Karpas-422 (cell line): ENCODE data around the gene UBR7. TPM values are rescaled to one million over a fixed set of nuclear protein-coding genes. Genes with fewer than 3 reads are reported as not detected.
"Not testable (repeated sequence)": the region's sequence is repeated elsewhere in the genome, so short reads cannot be mapped to it uniquely, and the experiment has no call there.

Experiments
- DNase-seq: peaks from one replicate; pipeline ENCODE4 v3.0.0-alpha.2; 2015
- H2AFZ ChIP-seq: fragments of 200-600 bp; sonication (generic); 2 replicates; pipeline ENCODE4 v1.6.1; 2014; ENCODE audit warnings: antibody characterized with exemption, low read length, mixed read lengths
- H3K27ac ChIP-seq: fragments of 200-600 bp; sonication (generic); 2 replicates; pipeline ENCODE4 v1.5.1; 2014; ENCODE audit warnings: mild to moderate bottlenecking, low read length, moderate library complexity
- H3K27me3 ChIP-seq: fragments of 200-600 bp; sonication (generic); 2 replicates; pipeline ENCODE4 v1.6.1; 2014; ENCODE audit warnings: low read length, mixed read lengths
- H3K36me3 ChIP-seq: fragments of 200-600 bp; sonication (generic); 2 replicates; pipeline ENCODE4 v1.6.1; 2014; ENCODE audit warnings: low read length, mixed read lengths; ENCODE audit not compliant: insufficient read depth
- H3K4me1 ChIP-seq: fragments of 200-600 bp; sonication (generic); 2 replicates; pipeline ENCODE4 v1.6.1; 2014; ENCODE audit warnings: mild to moderate bottlenecking, low read length, mixed read lengths
- H3K4me2 ChIP-seq: fragments of 200-600 bp; sonication (generic); 2 replicates; pipeline ENCODE4 v1.6.1; 2014; ENCODE audit warnings: low read length, low read depth, mild to moderate bottlenecking; ENCODE audit not compliant: poor library complexity, severe bottlenecking
- H3K4me3 ChIP-seq: fragments of 200-600 bp; sonication (generic); 2 replicates; pipeline ENCODE4 v1.5.1; 2014; ENCODE audit warnings: mild to moderate bottlenecking, antibody characterized with exemption, low read length, mixed read lengths
- H3K79me2 ChIP-seq: fragments of 200-600 bp; sonication (generic); 2 replicates; pipeline ENCODE4 v1.6.1; 2014; ENCODE audit warnings: mild to moderate bottlenecking, low read length, mixed read lengths
- H3K9ac ChIP-seq: fragments of 200-600 bp; sonication (generic); 2 replicates; pipeline ENCODE4 v1.6.0; 2014; ENCODE audit warnings: low read length
- H3K9me2 ChIP-seq: fragments of 200-600 bp; sonication (generic), shearing (Covaris generic); replicated peaks from 2 replicates; pipeline ENCODE4 v1.6.0; 2014; ENCODE audit warnings: mild to moderate bottlenecking, low read length, moderate library complexity; ENCODE audit not compliant: insufficient read depth
- H3K9me3 ChIP-seq: fragments of 300-700, 200-600 bp; sonication (generic); 2 replicates; pipeline ENCODE4 v1.6.1; 2014; ENCODE audit warnings: low read length, mixed read lengths
- H4K20me1 ChIP-seq: fragments of 200-600 bp; sonication (generic); 2 replicates; pipeline ENCODE4 v1.6.1; 2014; ENCODE audit warnings: mild to moderate bottlenecking, antibody characterized with exemption, low read length, low read depth; ENCODE audit not compliant: insufficient read depth
- total RNA-seq: library from RNA; depleted of rRNA; stranded (reverse); fragments of >200 nt; shearing (Covaris generic); gene quantifications from 2 replicates; pipeline ENCODE4 v1.2.3, GENCODE V29; 2014; ENCODE audit warnings: low replicate concordance

UBR7 gene
- total RNA-seq, 1 experiment from 2014 or later: 41.0 TPM

DNA sequence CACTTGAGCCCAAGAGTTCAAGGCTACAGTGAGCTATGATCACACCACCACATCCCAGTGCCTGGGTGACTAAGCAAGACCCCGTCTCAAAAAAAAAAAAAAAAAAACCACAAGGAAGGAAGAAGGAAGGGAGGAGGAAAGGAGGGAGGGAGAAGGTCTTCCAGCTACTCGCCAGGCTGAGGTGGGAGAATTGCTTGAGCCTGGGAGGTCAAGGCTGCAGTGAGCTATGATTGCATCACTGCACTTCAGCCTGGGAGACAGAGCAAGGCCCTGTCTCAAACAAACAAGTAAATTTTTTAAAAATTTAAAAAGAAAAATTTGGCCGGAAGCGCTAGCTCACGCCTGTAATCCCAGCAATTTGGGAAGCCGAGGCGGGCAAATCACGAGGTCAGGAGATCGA, 38.4 kb upstream of the UBR7 start:
- H3K9me3 ChIP-seq, H3K4me2 ChIP-seq, H4K20me1 ChIP-seq, H3K36me3 ChIP-seq, H3K4me3 ChIP-seq, H3K9ac ChIP-seq, DNase-seq, H3K27me3 ChIP-seq, H2AFZ ChIP-seq, H3K9me2 ChIP-seq, H3K27ac ChIP-seq, H3K4me1 ChIP-seq, H3K79me2 ChIP-seq: not testable (repeated sequence)

DNA sequence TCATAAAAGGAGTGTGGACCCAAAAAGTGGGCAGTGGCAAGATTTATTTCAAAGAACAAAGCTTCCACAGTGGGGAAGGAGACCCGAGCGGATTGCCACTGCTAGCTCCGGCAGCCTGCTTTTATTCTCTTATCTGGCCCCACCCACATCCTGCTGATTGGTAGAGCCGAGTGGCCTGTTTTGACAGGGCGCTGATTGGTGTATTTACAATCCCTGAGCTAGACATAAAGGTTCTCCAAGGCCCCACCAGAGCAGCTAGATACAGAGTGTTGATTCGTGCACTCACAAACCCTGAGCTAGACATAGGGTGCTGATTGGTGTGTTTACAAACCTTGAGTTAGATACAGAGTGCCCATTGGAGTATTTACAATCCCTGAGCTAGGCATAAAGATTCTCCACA, 37.4 kb upstream of the UBR7 start:
- H3K27me3 ChIP-seq, H3K4me3 ChIP-seq, H3K4me1 ChIP-seq, H3K9me2 ChIP-seq, DNase-seq, H4K20me1 ChIP-seq, H3K27ac ChIP-seq, H3K36me3 ChIP-seq, H3K9ac ChIP-seq, H3K4me2 ChIP-seq, H3K79me2 ChIP-seq, H2AFZ ChIP-seq, H3K9me3 ChIP-seq: not testable (repeated sequence)

DNA sequence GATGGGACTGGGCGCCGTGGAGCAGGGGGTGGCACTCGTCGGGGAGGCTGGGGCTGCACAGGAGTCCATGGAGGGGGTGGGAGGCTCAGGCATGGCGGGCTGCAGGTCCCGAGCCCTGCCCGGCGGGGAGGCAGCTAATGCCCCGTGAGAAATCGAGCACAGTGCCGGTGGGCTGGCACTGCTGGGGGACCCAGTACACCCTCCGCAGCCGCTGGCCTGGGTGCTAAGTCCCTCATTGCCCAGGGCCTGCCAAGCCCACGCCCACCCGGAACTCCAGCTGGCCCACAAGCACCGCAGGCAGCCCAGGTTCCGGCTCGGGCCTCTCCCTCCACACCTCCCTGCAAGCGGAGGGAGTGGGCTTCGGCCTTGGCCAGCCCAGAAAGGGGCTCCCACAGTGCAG, 36.9 kb upstream of the UBR7 start:
- H3K9me2 ChIP-seq, H3K27me3 ChIP-seq, H4K20me1 ChIP-seq, H3K4me1 ChIP-seq, H3K27ac ChIP-seq, H3K4me3 ChIP-seq, H3K79me2 ChIP-seq, H2AFZ ChIP-seq, DNase-seq, H3K4me2 ChIP-seq, H3K36me3 ChIP-seq, H3K9ac ChIP-seq, H3K9me3 ChIP-seq: not testable (repeated sequence)

DNA sequence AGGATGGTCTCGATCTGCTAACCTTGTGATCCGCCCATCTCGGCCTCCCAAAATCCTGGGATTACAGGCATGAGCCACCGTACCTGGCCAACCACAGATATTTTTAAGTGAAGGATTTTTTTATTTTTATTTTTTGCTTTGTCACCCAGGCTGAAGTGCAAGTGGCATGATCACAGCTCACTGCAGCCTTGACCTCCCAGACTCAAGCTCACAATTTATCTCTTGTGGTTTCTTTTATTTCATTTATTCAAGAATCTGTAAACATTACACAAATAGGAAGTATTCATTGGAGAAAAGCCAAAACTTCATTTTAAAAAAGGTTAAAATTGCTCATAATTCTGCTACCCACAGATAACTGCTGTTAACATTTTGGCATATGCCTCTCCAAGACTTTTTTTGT, 35.7 kb upstream of the UBR7 start:
- no peak for DNase-seq
- no peak overlapping the region for H3K27ac ChIP-seq
- no peaks in the 10 kb centered on the region for H3K9me2 ChIP-seq
- no peak overlapping the region for H3K4me2 ChIP-seq
- no peak overlapping the region for H3K4me3 ChIP-seq
- H3K9me3 ChIP-seq: no peaks in the 10 kb centered on the region
- H3K9ac ChIP-seq: no peak overlapping the region
- H2AFZ ChIP-seq: no peak overlapping the region
- H3K27me3 ChIP-seq: no peaks in the 10 kb centered on the region
- H4K20me1 ChIP-seq: no peaks in the 10 kb centered on the region
- no peaks in the 10 kb centered on the region for H3K79me2 ChIP-seq
- no peaks in the 10 kb centered on the region for H3K36me3 ChIP-seq
- H3K4me1 ChIP-seq: no peaks in the 10 kb centered on the region

DNA sequence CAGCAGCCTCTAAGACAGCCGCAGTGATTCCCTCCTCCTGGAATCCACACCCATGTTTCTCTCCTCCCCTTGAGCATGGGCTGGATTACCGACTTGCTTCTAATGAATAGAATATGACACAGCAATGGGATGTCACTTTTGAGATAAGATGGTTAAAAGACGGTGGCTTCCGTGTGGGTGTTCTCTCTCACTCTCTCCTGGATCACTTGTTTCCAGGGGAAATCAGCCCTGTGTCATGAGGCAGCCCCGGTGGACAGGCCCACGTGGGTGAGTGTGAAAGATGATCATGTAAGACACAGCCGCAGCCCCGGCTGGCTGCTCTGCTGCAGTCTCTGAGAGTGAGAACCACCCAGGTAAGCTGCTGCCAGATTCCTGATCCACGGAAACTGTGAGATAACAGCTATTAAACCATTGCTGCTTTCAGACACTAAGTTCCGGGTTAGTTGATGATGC, 33.1 kb upstream of the UBR7 start:
- Histone ChIP-seq H3K4me1 (no peaks in the 10 kb centered on the region), H4K20me1 (no peaks in the 10 kb centered on the region), H3K27ac (no peak overlapping the region), H3K36me3 (no peaks in the 10 kb centered on the region), H3K79me2 (no peaks in the 10 kb centered on the region), H3K4me2 (no peak overlapping the region), H3K9ac (no peak overlapping the region), H2AFZ (no peak overlapping the region), H3K27me3 (no peaks in the 10 kb centered on the region), H3K9me3 (no peaks in the 10 kb centered on the region), H3K9me2 (no peaks in the 10 kb centered on the region), H3K4me3 (no peak overlapping the region)
- peak; percentile 32 for DNase-seq

DNA sequence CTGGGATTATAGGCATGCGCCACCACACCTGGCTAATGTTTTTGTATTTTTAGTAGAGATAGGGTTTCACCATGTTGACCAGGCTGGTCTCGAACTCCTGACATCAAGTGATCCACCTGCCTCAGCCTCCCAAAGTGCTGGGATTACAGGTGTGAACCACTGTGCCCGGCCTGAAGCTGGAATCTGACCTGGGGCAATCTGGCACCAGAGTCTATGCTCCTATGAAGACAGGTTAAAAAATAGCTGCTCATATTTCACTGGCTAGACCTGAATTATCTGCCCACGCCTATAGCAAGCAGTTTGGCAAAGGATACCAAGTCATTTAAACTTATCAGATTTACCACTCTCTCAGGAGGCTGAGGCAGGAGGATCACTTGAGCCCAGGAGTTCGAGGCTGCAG, 32.3 kb upstream of the UBR7 start:
- H3K4me3 ChIP-seq: not testable (repeated sequence)

DNA sequence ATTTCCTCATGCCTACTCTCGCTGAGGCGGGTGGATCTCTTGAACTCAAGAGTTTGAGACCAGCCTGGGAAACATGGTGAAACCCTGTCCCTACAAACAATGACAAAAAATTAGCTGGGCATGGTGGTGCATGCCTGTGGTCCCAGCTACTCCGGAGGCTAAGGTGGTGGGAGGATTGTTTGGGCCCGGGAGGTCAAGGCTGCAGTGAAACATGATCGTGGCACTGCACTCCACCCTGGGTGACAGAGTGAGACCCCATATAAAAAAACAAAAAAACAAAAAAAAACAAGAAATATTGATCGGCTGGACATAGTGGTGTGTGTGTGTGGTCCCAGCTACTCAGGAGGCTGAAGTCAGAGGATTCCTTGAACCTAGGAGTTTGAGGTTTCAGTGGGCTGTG, 31.6 kb upstream of the UBR7 start:
- no peak overlapping the region for H3K9ac ChIP-seq
- H3K27me3 ChIP-seq: no peaks in the 10 kb centered on the region
- no peak overlapping the region for H3K27ac ChIP-seq
- H3K79me2 ChIP-seq: no peaks in the 10 kb centered on the region
- no peak overlapping the region for H3K4me3 ChIP-seq
- no peaks in the 10 kb centered on the region for H4K20me1 ChIP-seq
- peaks cover 3% of the 10 kb centered on the region for H3K4me1 ChIP-seq
- no peaks in the 10 kb centered on the region for H3K9me2 ChIP-seq
- no peaks in the 10 kb centered on the region for H3K36me3 ChIP-seq
- H2AFZ ChIP-seq: no peak overlapping the region
- no peak overlapping the region for H3K4me2 ChIP-seq
- peak; percentile 26 for DNase-seq
- H3K9me3 ChIP-seq: no peaks in the 10 kb centered on the region

More for the DNA sequence above, 32.3 kb upstream of the UBR7 start:
- H3K9me2 ChIP-seq, H3K27me3 ChIP-seq, H3K9me3 ChIP-seq, H4K20me1 ChIP-seq, H3K27ac ChIP-seq, H3K4me2 ChIP-seq, DNase-seq, H3K79me2 ChIP-seq, H3K4me1 ChIP-seq, H3K9ac ChIP-seq, H2AFZ ChIP-seq, H3K36me3 ChIP-seq: not testable (repeated sequence)

DNA sequence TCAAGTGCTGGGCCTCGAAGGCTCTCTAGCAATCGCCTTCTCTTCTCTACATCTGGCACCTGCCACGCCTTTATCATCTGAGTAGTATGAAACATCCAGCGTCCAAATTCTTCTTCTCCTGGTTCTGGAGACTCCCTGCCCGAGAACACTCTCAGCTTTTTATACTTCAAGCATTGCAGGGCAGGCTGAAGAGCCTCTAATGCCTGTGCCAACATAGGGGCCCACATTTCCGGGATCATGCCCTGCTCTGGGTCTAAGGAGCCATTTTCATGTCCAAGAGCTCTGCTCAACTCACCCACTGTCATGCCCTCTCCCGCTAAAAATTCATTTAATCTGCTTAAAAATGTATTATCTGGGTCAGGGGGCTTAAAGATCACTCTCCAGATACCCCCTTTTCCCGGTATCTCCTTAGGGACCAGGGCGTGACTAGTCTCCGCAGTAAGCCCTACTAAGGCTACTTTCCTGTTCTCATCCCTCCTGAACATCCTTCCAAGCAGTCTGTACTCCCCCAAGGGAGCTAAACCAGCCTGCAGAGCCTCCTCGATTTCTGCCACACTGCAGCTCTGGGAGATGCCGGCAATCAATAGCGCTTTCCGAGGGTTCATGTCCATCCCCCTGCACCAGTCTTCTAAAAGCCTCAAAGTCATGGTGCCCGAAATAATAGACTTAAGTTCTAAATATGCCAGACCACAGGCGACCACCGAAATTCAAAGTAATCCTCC, 23.3 kb upstream of the UBR7 start:
- DNase-seq: no peak
- Histone ChIP-seq H2AFZ (0 out of 2 replicates have a peak overlapping the region, but pooled peaks have one; percentile 72), H3K27ac (peak overlapping the region; percentile 68), H3K9me3 (no peaks in the 10 kb centered on the region), H3K9ac (peak overlapping the region; percentile 94), H3K79me2 (peaks cover 57% of the 10 kb centered on the region), H4K20me1 (peaks cover 27% of the 10 kb centered on the region), H3K4me1 (peaks cover 31% of the 10 kb centered on the region), H3K27me3 (no peaks in the 10 kb centered on the region), H3K4me2 (peak overlapping the region; percentile 93), H3K36me3 (peaks cover 38% of the 10 kb centered on the region; the same call in 1 of the 2 replicates), H3K4me3 (peak overlapping the region; percentile 98), H3K9me2 (no peaks in the 10 kb centered on the region)
